Thyroid gland (tissue), 4 donors: ENCODE results near the gene CERK.

Experiments
- CTCF ChIP-seq, 6 experiments: fragments of 200-600 bp in 3 of 6; fragments of 450-650 bp in 3 of 6; sonication (generic) in 3 of 6; IDR thresholded peaks; one replicate each; pipeline ENCODE4 v1.5.1; 2016 to 2019; ENCODE audit warnings: antibody characterized with exemption in 6 of 6, mild to moderate bottlenecking in 2 of 6, inconsistent platforms in 1 of 6, moderate library complexity in 1 of 6
- POLR2A ChIP-seq, 2 donors: fragments of 450-650 bp; IDR thresholded peaks; one replicate each; pipeline ENCODE4 v1.6.1; 2017; ENCODE audit warnings: antibody characterized with exemption in 2 of 2, mild to moderate bottlenecking in 2 of 2, moderate library complexity in 1 of 2

- TF ChIP-seq CTCF (IDR thresholded peaks at IDR 0.05) (no peak), POLR2A (IDR thresholded peaks at IDR 0.05) (no peak)
Observed at GRCh38 chr22:46678003-46678657, 59.9 kb downstream of the CERK start.
